H9 (cell line): ENCODE measurements around the gene RPS28. TPM values are rescaled to one million over a fixed set of nuclear protein-coding genes. Genes with fewer than 3 reads are reported as not detected.

Source experiments
- DNase-seq: peaks from one replicate; pipeline ENCODE4 v3.0.0-alpha.2; 2017
- H2AFZ ChIP-seq: one replicate; pipeline ENCODE4 v1.6.1; 2013; ENCODE audit warnings: mild to moderate bottlenecking, low read length, control low read depth, moderate library complexity
- H2AK5ac ChIP-seq: 2 replicates; pipeline ENCODE4 v1.6.1; 2013; ENCODE audit warnings: low read length, control low read depth, mixed read lengths; ENCODE audit not compliant: insufficient read length
- H2BK120ac ChIP-seq: one replicate; pipeline ENCODE4 v1.6.1; 2013; ENCODE audit warnings: low read depth, mild to moderate bottlenecking, low read length, control low read depth, inconsistent platforms; ENCODE audit not compliant: poor library complexity, severe bottlenecking
- H2BK12ac ChIP-seq: 2 replicates; pipeline ENCODE4 v1.6.1; 2013; ENCODE audit warnings: low read length, control low read depth, mixed read lengths, low read depth; ENCODE audit not compliant: insufficient read length
- H2BK15ac ChIP-seq: 2 replicates; pipeline ENCODE4 v1.6.1; 2013; ENCODE audit warnings: low read depth, low read length, control low read depth
- H2BK20ac ChIP-seq: one replicate; pipeline ENCODE4 v1.6.1; 2013; ENCODE audit warnings: low read depth, mild to moderate bottlenecking, low read length, control low read depth, inconsistent platforms; ENCODE audit not compliant: poor library complexity, severe bottlenecking
- H2BK5ac ChIP-seq: 2 replicates; pipeline ENCODE4 v1.6.1; 2013; ENCODE audit warnings: low read length, control low read depth, mixed read lengths; ENCODE audit not compliant: insufficient read length
- H3K14ac ChIP-seq: 2 replicates; pipeline ENCODE4 v1.6.1; 2013; ENCODE audit warnings: low read length, control low read depth; ENCODE audit not compliant: insufficient read depth
- H3K18ac ChIP-seq: 2 replicates; pipeline ENCODE4 v1.6.1; 2013; ENCODE audit warnings: low read depth, mild to moderate bottlenecking, mixed read lengths, low read length, control low read depth; ENCODE audit not compliant: insufficient read length
- H3K23ac ChIP-seq: 2 replicates; pipeline ENCODE4 v1.6.1; 2013; ENCODE audit warnings: low read length, control low read depth, mixed read lengths, low read depth; ENCODE audit not compliant: insufficient read length
- H3K23me2 ChIP-seq: 2 replicates; pipeline ENCODE4 v1.6.1; 2013; ENCODE audit warnings: low read depth, mild to moderate bottlenecking, mixed read lengths, low read length, control low read depth; ENCODE audit not compliant: insufficient read length, poor library complexity, severe bottlenecking
- H3K27ac ChIP-seq: 2 replicates; pipeline ENCODE4 v1.5.1; 2013; ENCODE audit warnings: low read length, control low read depth, mixed read lengths, low read depth; ENCODE audit not compliant: insufficient read length
- H3K27me3 ChIP-seq: 2 replicates; pipeline ENCODE4 v1.6.1; 2013; ENCODE audit warnings: low read length, control low read depth, inconsistent platforms; ENCODE audit not compliant: insufficient read depth
- H3K4ac ChIP-seq: 2 replicates; pipeline ENCODE4 v1.6.1; 2013; ENCODE audit warnings: low read depth, mild to moderate bottlenecking, control low read depth, inconsistent platforms, low read length, moderate library complexity
- H3K4me1 ChIP-seq: 2 replicates; pipeline ENCODE4 v1.6.1; 2013; ENCODE audit warnings: low read length, control low read depth, inconsistent platforms; ENCODE audit not compliant: insufficient read depth
- H3K4me2 ChIP-seq: 2 replicates; pipeline ENCODE4 v1.6.1; 2013; ENCODE audit warnings: low read length, control low read depth, mixed read lengths; ENCODE audit not compliant: insufficient read length, insufficient read depth
- H3K56ac ChIP-seq: 2 replicates; pipeline ENCODE4 v1.6.1; 2013; ENCODE audit warnings: low read depth, mild to moderate bottlenecking, mixed read lengths, low read length, control low read depth; ENCODE audit not compliant: insufficient read length
- H3K79me1 ChIP-seq: 2 replicates; pipeline ENCODE4 v1.6.1; 2013; ENCODE audit warnings: low read depth, mild to moderate bottlenecking, moderate library complexity, low read length, control low read depth, inconsistent platforms; ENCODE audit not compliant: insufficient read depth, poor library complexity, severe bottlenecking
- H3K79me2 ChIP-seq: 2 replicates; pipeline ENCODE4 v1.6.1; 2013; ENCODE audit warnings: low read length, control low read depth, inconsistent platforms; ENCODE audit not compliant: insufficient read depth
- H3K9ac ChIP-seq: 2 replicates; pipeline ENCODE4 v1.6.1; 2013; ENCODE audit warnings: low read length, control low read depth, mixed read lengths; ENCODE audit not compliant: insufficient read length; ENCODE audit errors: extremely low read depth
- H3K9me3 ChIP-seq: one replicate; pipeline ENCODE4 v1.6.1; 2013; ENCODE audit warnings: low read depth, low read length, inconsistent platforms; ENCODE audit not compliant: control insufficient read depth
- H3T11ph ChIP-seq: one replicate; pipeline ENCODE4 v1.6.1; 2013; ENCODE audit warnings: mild to moderate bottlenecking, low read length, control low read depth, inconsistent platforms
- H4K20me1 ChIP-seq: one replicate; pipeline ENCODE4 v1.6.1; 2013; ENCODE audit not compliant: control insufficient read depth, insufficient read length, insufficient read depth
- H4K5ac ChIP-seq: 2 replicates; pipeline ENCODE4 v1.6.1; 2013; ENCODE audit warnings: low read depth, mild to moderate bottlenecking, mixed read lengths, low read length, control low read depth; ENCODE audit not compliant: insufficient read length
- H4K8ac ChIP-seq: replicated peaks from 2 replicates; pipeline ENCODE4 v1.6.1; 2013; ENCODE audit warnings: low read length, control low read depth, mixed read lengths, low read depth; ENCODE audit not compliant: insufficient read length
- H4K91ac ChIP-seq: 2 replicates; pipeline ENCODE4 v1.6.1; 2013; ENCODE audit warnings: low read depth, mild to moderate bottlenecking, moderate library complexity, mixed read lengths, low read length, control low read depth; ENCODE audit not compliant: insufficient read length
- H3K27ac Mint-ChIP-seq, 3 experiments: 2 replicates in 2 of 3; 3 replicates in 1 of 3; pipeline ENCODE4 v1.8.0; 2020 to 2021; ENCODE audit warnings: mixed read lengths in 3 of 3, mild to moderate bottlenecking in 1 of 3, moderate library complexity in 1 of 3
- H3K27me3 Mint-ChIP-seq: 2 replicates; pipeline ENCODE4 v1.8.0; 2021; ENCODE audit warnings: low read depth, mild to moderate bottlenecking, moderate library complexity, mixed read lengths
- H3K36me3 Mint-ChIP-seq, 3 experiments: 2 replicates in 2 of 3; 3 replicates in 1 of 3; pipeline ENCODE4 v1.8.0; 2020 to 2021; ENCODE audit warnings: low read depth in 3 of 3, mixed read lengths in 3 of 3; ENCODE audit not compliant: insufficient read depth in 1 of 3
- H3K4me1 Mint-ChIP-seq, 2 experiments: 2 replicates each; pipeline ENCODE4 v1.8.0; 2020; ENCODE audit warnings: mixed read lengths in 2 of 2
- H3K4me3 Mint-ChIP-seq, 2 experiments: 2 replicates in 1 of 2; 3 replicates in 1 of 2; pipeline ENCODE4 v1.8.0; 2020 to 2021; ENCODE audit warnings: mild to moderate bottlenecking in 2 of 2, mixed read lengths in 2 of 2, moderate library complexity in 1 of 2
- H3K9me3 Mint-ChIP-seq, 2 experiments: 2 replicates in 1 of 2; 3 replicates in 1 of 2; pipeline ENCODE4 v1.8.0; 2020; ENCODE audit warnings: mild to moderate bottlenecking in 2 of 2, mixed read lengths in 2 of 2, moderate library complexity in 1 of 2
- CTCF ChIP-seq: fragments of 200-600 bp; sonication (generic); conservative IDR thresholded peaks from 3 replicates; pipeline ENCODE4 v1.8.0; 2021; ENCODE audit warnings: antibody characterized with exemption, mild to moderate bottlenecking
- WGBS: extraction: QIAGEN DNeasy Blood & Tissue Kit; methylation state at CpG from one replicate; pipeline ENCODE4 v1.1.7; 2013; ENCODE audit warnings: missing lambda C conversion rate, low lambda C conversion rate, mixed read lengths; ENCODE audit not compliant: insufficient read length; ENCODE audit errors: extremely low coverage; 5-methylcytosine and 5-hydroxymethylcytosine counted together
- total RNA-seq: library from RNA; stranded (reverse); gene quantifications from 2 replicates; pipeline ENCODE4 v1.2.1, GENCODE V29; 2021

Gene RPS28
- total RNA-seq, 1 experiment from 2014 or later, result 1,885 TPM

- no peak overlapping the region for H3K18ac ChIP-seq
- H3K4me2 ChIP-seq, result no peak overlapping the region
- H3K79me2 ChIP-seq, result peaks cover under 1% of the 10 kb centered on the region; the same call in 1 of the 2 replicates
- Mint-ChIP-seq H3K4me3 (peak overlapping the region in 1 of 2 experiments; percentile 44; a peak in 1 of 5 replicates), H3K27me3 (no peaks in the 10 kb centered on the region), H3K9me3 (no peaks in the 10 kb centered on the region; a peak in 1 of 5 replicates), H3K36me3 (peaks cover 19 to 40% (median 37%) of the 10 kb centered on the region in 3 experiments), H3K4me1 (peaks cover 15 to 17% of the 10 kb centered on the region in 2 experiments), H3K27ac (peak overlapping the region in 2 of 3 experiments; percentile 73 to 93; a peak in 4 of 7 replicates)
- TF ChIP-seq CTCF, result no peak
- no peak overlapping the region for H3K56ac ChIP-seq
- H2AK5ac ChIP-seq, result no peak overlapping the region
- no peaks in the 10 kb centered on the region; the same call in 1 of the 2 replicates for H3K4me1 ChIP-seq
- H2BK12ac ChIP-seq, result no peak overlapping the region
- H3K23me2 ChIP-seq, result peaks cover 6% of the 10 kb centered on the region
- no peak overlapping the region for H3K9ac ChIP-seq
- no peak overlapping the region for H3K27ac ChIP-seq
- H3K23ac ChIP-seq, result no peak overlapping the region
- WGBS, result no CpG with 5 or more reads among the region's 14 CpGs
- H4K8ac ChIP-seq, result no peak overlapping the region
- H3K14ac ChIP-seq, result no peak overlapping the region
- H2AFZ ChIP-seq, result no peak overlapping the region
- H4K91ac ChIP-seq, result no peak overlapping the region
- no peaks in the 10 kb centered on the region for H3K27me3 ChIP-seq
- H4K5ac ChIP-seq, result no peak overlapping the region
- no peak overlapping the region for H2BK120ac ChIP-seq
- no peak overlapping the region for H2BK5ac ChIP-seq
- no peaks in the 10 kb centered on the region for H3K79me1 ChIP-seq
- no peak overlapping the region for H3K4ac ChIP-seq
- H2BK15ac ChIP-seq, result no peak overlapping the region
- no peak for DNase-seq
- no peak overlapping the region for H2BK20ac ChIP-seq
- H3T11ph ChIP-seq, result no peak overlapping the region
- no peaks in the 10 kb centered on the region for H3K9me3 ChIP-seq
- H4K20me1 ChIP-seq, result no peaks in the 10 kb centered on the region
These were observed 4.8 kb upstream of the RPS28 start for GRCh38 chr19:8316351-8317125.
